H1 (cell line): Measurements from ENCODE around the gene CFAP210. TPM values are rescaled to one million over a fixed set of nuclear protein-coding genes. Genes with fewer than 3 reads are reported as not detected.

Experiments
- CEBPB ChIP-seq: IDR thresholded peaks from 2 replicates; pipeline ENCODE4 v1.6.1; 2012; ENCODE audit warnings: low read depth, low read length
- CHD2 ChIP-seq: IDR thresholded peaks from 2 replicates; pipeline ENCODE4 v1.6.1; 2012; ENCODE audit warnings: low read length, improper control_type of control experiment
- CREB1 ChIP-seq: IDR thresholded peaks from 2 replicates; pipeline ENCODE4 v1.6.1; 2012; ENCODE audit warnings: inconsistent platforms
- EGR1 ChIP-seq: IDR thresholded peaks from 2 replicates; pipeline ENCODE4 v1.6.1; 2011; ENCODE audit warnings: low read depth, low read length, borderline replicate concordance
- EP300 ChIP-seq, 2 experiments: IDR thresholded peaks; 1 replicate in 1 of 2; 2 replicates in 1 of 2; pipeline ENCODE4 v1.6.1; 2011 to 2012; ENCODE audit warnings: low read depth in 2 of 2, low read length in 2 of 2, mild to moderate bottlenecking in 2 of 2, borderline replicate concordance in 1 of 2, inconsistent platforms in 1 of 2, moderate library complexity in 1 of 2
- EZH2 ChIP-seq: fragments of 200-600 bp; sonication (generic); IDR thresholded peaks from 2 replicates; pipeline ENCODE4 v1.7.1; 2012; ENCODE audit warnings: low read depth, mild to moderate bottlenecking, moderate library complexity, low read length, inconsistent platforms; ENCODE audit not compliant: severe bottlenecking
- FOSL1 ChIP-seq: IDR thresholded peaks from 2 replicates; pipeline ENCODE4 v1.6.1; 2011; ENCODE audit warnings: mild to moderate bottlenecking, low read depth, low read length, moderate library complexity; ENCODE audit not compliant: insufficient read depth
- GABPA ChIP-seq: IDR thresholded peaks from 2 replicates; pipeline ENCODE4 v1.6.1; 2011; ENCODE audit warnings: mild to moderate bottlenecking, low read length, moderate library complexity, borderline replicate concordance; ENCODE audit not compliant: insufficient read depth
- JUN ChIP-seq: IDR thresholded peaks from 2 replicates; pipeline ENCODE4 v1.6.1; 2011; ENCODE audit warnings: low read depth, mild to moderate bottlenecking, improper control_type of control experiment, low read length
- JUND ChIP-seq: IDR thresholded peaks from 2 replicates; pipeline ENCODE4 v1.6.1; 2011; ENCODE audit warnings: mild to moderate bottlenecking, improper control_type of control experiment, low read length
- KDM4A ChIP-seq: IDR thresholded peaks from one replicate; pipeline ENCODE4 v1.7.1; 2012; ENCODE audit warnings: low read depth, mild to moderate bottlenecking, moderate library complexity, low read length, inconsistent platforms; ENCODE audit not compliant: severe bottlenecking
- MAFK ChIP-seq: IDR thresholded peaks from 2 replicates; pipeline ENCODE4 v1.6.1; 2012; ENCODE audit warnings: low read depth, mild to moderate bottlenecking, improper control_type of control experiment, low read length
- MAX ChIP-seq: IDR thresholded peaks from 2 replicates; pipeline ENCODE4 v1.6.1; 2012; ENCODE audit warnings: inconsistent platforms
- PHF8 ChIP-seq: fragments of 200-600 bp; sonication (generic); conservative IDR thresholded peaks from 2 replicates; pipeline ENCODE4 v1.7.1; 2012; ENCODE audit warnings: low read depth, mild to moderate bottlenecking, inconsistent platforms, low read length, moderate library complexity
- POLR2A ChIP-seq, 2 experiments: IDR thresholded peaks; 1 replicate in 1 of 2; 2 replicates in 1 of 2; pipeline ENCODE4 v1.6.1; 2011; ENCODE audit warnings: low read depth in 2 of 2, low read length in 2 of 2, mild to moderate bottlenecking in 2 of 2; ENCODE audit errors: control extremely low read depth in 1 of 2
- RAD21 ChIP-seq, 2 experiments: IDR thresholded peaks in 1 of 2; conservative IDR thresholded peaks in 1 of 2; 2 replicates each; pipeline ENCODE4 v1.6.1; 2011; ENCODE audit warnings: low read depth in 2 of 2, low read length in 2 of 2, improper control_type of control experiment in 1 of 2, inconsistent platforms in 1 of 2, mild to moderate bottlenecking in 1 of 2, moderate library complexity in 1 of 2
- RBBP5 ChIP-seq: IDR thresholded peaks from 2 replicates; pipeline ENCODE4 v1.7.1; 2012; ENCODE audit warnings: low read depth, mild to moderate bottlenecking, inconsistent platforms, low read length, moderate library complexity, borderline replicate concordance
- SAP30 ChIP-seq: fragments of 300-600 bp; sonication (generic); IDR thresholded peaks from 2 replicates; pipeline ENCODE4 v1.7.1; 2012; ENCODE audit warnings: low read length, moderate library complexity, mild to moderate bottlenecking, inconsistent platforms; ENCODE audit not compliant: insufficient read depth, insufficient replicate concordance
- SP1 ChIP-seq: IDR thresholded peaks from 2 replicates; pipeline ENCODE4 v1.6.1; 2011; ENCODE audit warnings: low read depth, low read length
- SRF ChIP-seq: IDR thresholded peaks from 2 replicates; pipeline ENCODE4 v1.6.1; 2011; ENCODE audit warnings: mild to moderate bottlenecking, low read depth, low read length, moderate library complexity
- SUZ12 ChIP-seq: fragments of 200-600 bp; sonication (generic); IDR thresholded peaks from 2 replicates; pipeline ENCODE4 v1.6.1; 2012; ENCODE audit warnings: mild to moderate bottlenecking, inconsistent platforms, low read length, moderate library complexity, mixed read lengths
- polyA plus RNA-seq, 7 experiments: library from polyadenylated mRNA; depleted of rRNA in 3 of 7; stranded (reverse) in 5 of 7; unstranded in 2 of 7; fragments of >200 nt in 5 of 7; fragments of 200-250 nt in 2 of 7; gene quantifications; 1 replicate in 5 of 7; 2 replicates in 1 of 7; 4 replicates in 1 of 7; pipeline versions ENCODE4 v1.2.1 to v1.2.3, GENCODE V29; 2011 to 2013; ENCODE audit warnings: missing spikeins in 2 of 7, mixed read lengths in 2 of 7
- total RNA-seq: library from RNA; stranded (reverse); fragmentation: NEBNext Ultra II Directional; extraction: Animal tissue kit (Norgen Biotek cat#: 25700); gene quantifications from 2 replicates; pipeline ENCODE4 v1.2.1, GENCODE V29; 2021
- TF ChIP-seq, protein P1 (sequence below): IDR thresholded peaks from 2 replicates; pipeline ENCODE4 v1.6.1; 2012; ENCODE audit warnings: low read length, inconsistent platforms

Gene CFAP210
- total and polyA plus RNA-seq, 2 of the 8 experiments (the other 6 are each of a cell fraction or from before 2014, with no cell fraction given), result 0.06 to 0.37 TPM

DNA sequence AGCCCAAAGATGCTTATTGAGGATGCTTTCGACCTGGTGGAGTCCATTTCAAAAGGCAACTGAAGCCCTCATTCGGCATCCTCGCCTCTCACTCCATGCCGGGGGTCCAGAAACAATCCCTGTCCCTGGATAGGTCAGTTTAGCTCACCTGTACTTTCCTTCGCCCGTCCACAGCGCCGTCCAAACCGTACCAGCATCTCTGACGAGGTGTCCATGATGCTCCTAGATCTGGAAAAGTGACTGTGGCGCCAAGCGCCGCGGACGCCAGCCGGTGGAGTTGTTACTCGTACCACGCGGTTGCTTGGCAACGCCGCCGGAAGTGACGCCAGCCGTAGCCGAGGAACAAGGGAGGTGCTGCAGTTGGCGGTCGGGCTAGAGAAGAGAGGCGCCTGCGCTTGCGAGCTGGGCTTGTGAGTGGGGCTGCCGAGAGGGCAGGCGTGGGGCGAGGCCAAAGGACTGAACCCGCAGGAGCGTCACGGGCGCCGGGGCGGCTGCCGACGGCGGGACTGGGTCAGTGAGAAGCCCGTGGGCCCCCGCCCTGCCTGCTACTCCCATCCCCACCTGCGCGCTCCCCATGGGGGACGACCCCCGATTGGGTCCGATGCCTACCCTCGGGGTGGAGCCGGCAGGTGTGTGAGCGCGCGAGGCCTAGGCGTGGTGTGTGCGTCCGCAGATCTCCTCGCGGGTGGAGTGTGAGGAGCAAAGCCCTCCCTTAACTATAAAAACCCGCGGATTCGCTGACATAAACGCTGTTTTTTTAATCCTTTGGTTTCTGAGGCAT, at the start of gene CFAP210, which contains the start of gene PHOSPHO2 (continued):
- TF ChIP-seq, protein P1, sequence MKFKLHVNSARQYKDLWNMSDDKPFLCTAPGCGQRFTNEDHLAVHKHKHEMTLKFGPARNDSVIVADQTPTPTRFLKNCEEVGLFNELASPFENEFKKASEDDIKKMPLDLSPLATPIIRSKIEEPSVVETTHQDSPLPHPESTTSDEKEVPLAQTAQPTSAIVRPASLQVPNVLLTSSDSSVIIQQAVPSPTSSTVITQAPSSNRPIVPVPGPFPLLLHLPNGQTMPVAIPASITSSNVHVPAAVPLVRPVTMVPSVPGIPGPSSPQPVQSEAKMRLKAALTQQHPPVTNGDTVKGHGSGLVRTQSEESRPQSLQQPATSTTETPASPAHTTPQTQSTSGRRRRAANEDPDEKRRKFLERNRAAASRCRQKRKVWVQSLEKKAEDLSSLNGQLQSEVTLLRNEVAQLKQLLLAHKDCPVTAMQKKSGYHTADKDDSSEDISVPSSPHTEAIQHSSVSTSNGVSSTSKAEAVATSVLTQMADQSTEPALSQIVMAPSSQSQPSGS, result no peak
- no peak for TF ChIP-seq CEBPB
- TF ChIP-seq SAP30, result peak; percentile 96
- TF ChIP-seq MAX, result peak; percentile 74
- TF ChIP-seq MAFK, result no peak
- TF ChIP-seq RBBP5, result peak; percentile 93; the same call in 1 of the 2 replicates
- no peak for TF ChIP-seq EGR1
- TF ChIP-seq RAD21 (IDR thresholded peaks at IDR 0.05 in 1 of 2, conservative IDR thresholded peaks at IDR 0.05 in 1 of 2; ENCODE audit: low read depth in 2 of 2, low read length in 2 of 2), result 0 out of 4 replicates have a peak, but pooled peaks of 1 of the 2 experiments have one; percentile 4
- TF ChIP-seq PHF8, result peak; percentile 98
- no peak for TF ChIP-seq EZH2
- TF ChIP-seq KDM4A, result peak; percentile 96
- 0 out of 2 replicates have a peak, but pooled peaks have one; percentile 8 for TF ChIP-seq CHD2
- no peak for TF ChIP-seq FOSL1
- TF ChIP-seq POLR2A (IDR thresholded peaks at IDR 0.05; ENCODE audit: control extremely low read depth in 1 of 2, low read depth in 2 of 2, low read length in 2 of 2), result peak; percentile 82 to 83
- TF ChIP-seq EP300 (IDR thresholded peaks at IDR 0.05; ENCODE audit: borderline replicate concordance in 1 of 2, low read depth in 2 of 2, low read length in 2 of 2), result 0 out of 3 replicates have a peak, but pooled peaks of 1 of the 2 experiments have one; percentile 17
- TF ChIP-seq CREB1, result peak; percentile 92
- no peak for TF ChIP-seq SRF
- TF ChIP-seq SP1, result no peak
- TF ChIP-seq JUND, result no peak
- TF ChIP-seq JUN, result no peak; the same call in 1 of the 2 replicates
- peak; percentile 83; the same call in 1 of the 2 replicates for TF ChIP-seq GABPA
- no peak for TF ChIP-seq SUZ12
